Measurements from ENCODE around the gene SLC47A2. TPM values are rescaled to one million over a fixed set of nuclear protein-coding genes. Genes with fewer than 3 reads are reported as not detected.

Gene SLC47A2
- total and polyA plus RNA-seq, 4 donors = 0.02 to 0.18 (median 0.06) TPM; not detected in 1

DNA sequence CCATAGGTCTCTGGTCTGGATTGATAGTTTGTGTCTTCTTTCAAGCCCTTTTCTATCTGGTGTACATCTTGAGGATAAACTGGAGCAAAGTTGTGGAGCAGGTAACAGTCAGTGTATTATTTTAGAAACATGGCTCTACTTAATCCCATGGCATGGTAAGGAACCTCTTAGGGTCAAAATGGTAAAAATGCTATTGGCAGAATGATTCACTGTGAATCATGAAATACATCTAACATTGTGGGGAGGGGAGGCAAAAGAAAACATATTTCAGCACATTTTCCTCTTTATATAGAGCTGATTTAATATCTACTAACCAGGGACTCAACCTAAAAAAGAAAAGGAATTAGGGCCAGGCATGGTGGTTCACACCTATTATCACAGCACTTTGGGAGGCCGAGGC lies 85.7 kb downstream of the SLC47A2 start:
- TF ChIP-seq, protein P1, sequence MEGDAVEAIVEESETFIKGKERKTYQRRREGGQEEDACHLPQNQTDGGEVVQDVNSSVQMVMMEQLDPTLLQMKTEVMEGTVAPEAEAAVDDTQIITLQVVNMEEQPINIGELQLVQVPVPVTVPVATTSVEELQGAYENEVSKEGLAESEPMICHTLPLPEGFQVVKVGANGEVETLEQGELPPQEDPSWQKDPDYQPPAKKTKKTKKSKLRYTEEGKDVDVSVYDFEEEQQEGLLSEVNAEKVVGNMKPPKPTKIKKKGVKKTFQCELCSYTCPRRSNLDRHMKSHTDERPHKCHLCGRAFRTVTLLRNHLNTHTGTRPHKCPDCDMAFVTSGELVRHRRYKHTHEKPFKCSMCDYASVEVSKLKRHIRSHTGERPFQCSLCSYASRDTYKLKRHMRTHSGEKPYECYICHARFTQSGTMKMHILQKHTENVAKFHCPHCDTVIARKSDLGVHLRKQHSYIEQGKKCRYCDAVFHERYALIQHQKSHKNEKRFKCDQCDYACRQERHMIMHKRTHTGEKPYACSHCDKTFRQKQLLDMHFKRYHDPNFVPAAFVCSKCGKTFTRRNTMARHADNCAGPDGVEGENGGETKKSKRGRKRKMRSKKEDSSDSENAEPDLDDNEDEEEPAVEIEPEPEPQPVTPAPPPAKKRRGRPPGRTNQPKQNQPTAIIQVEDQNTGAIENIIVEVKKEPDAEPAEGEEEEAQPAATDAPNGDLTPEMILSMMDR (IDR thresholded peaks at IDR 0.05; ENCODE audit: control extremely low read depth, extremely low read depth) = no peak
- Histone ChIP-seq H3K9me3 (ENCODE audit: control insufficient read depth in 4 of 4, insufficient read depth in 3 of 4, low read length in 3 of 4) (no peaks in the 10 kb centered on the region), H3K4me1 (ENCODE audit: control insufficient read depth in 5 of 5, insufficient read depth in 5 of 5, low read length in 5 of 5) (no peaks in the 10 kb centered on the region), H3K9ac (ENCODE audit: insufficient read depth in 1 of 2, low read length in 2 of 2) (no peak overlapping the region), H3K36me3 (ENCODE audit: control insufficient read depth in 4 of 4, insufficient read depth in 4 of 4, low read length in 4 of 4) (no peaks in the 10 kb centered on the region), H3K4me3 (no peak overlapping the region), H3K27ac (ENCODE audit: low read depth in 1 of 2, low read length in 1 of 2) (no peak overlapping the region), H3K27me3 (ENCODE audit: control insufficient read depth in 3 of 3, insufficient read depth in 3 of 3, low read length in 2 of 3) (peaks cover 0 to 4% (median 0%) of the 10 kb centered on the region in 3 donors)
- DNase-seq = no peak
- WGBS, 2 donors = 87 to 91% methylated on average over 1 of the region's 1 CpG
- ATAC-seq (ENCODE audit: insufficient read depth, low FRiP score) = no peak

- WGBS, 2 donors = 75 to 87% methylated on average over 4 of the region's 4 CpGs
- no peak overlapping the region for H3K9ac ChIP-seq (ENCODE audit: insufficient read depth in 1 of 2, low read length in 2 of 2)
- no peak overlapping the region for H3K27ac ChIP-seq (ENCODE audit: low read depth in 1 of 2, low read length in 1 of 2)
- DNase-seq = no peak
- TF ChIP-seq, protein P1 (IDR thresholded peaks at IDR 0.05; ENCODE audit: control extremely low read depth, extremely low read depth) = no peak
- no peaks in the 10 kb centered on the region for H3K36me3 ChIP-seq (ENCODE audit: control insufficient read depth in 4 of 4, insufficient read depth in 4 of 4, low read length in 4 of 4)
- ATAC-seq (ENCODE audit: insufficient read depth, low FRiP score) = no peak
- H3K4me1 ChIP-seq (ENCODE audit: control insufficient read depth in 5 of 5, insufficient read depth in 5 of 5, low read length in 5 of 5) = no peaks in the 10 kb centered on the region
- H3K4me3 ChIP-seq = no peak overlapping the region
- H3K27me3 ChIP-seq (ENCODE audit: control insufficient read depth in 3 of 3, insufficient read depth in 3 of 3, low read length in 2 of 3) = peaks cover 0 to 4% (median 0%) of the 10 kb centered on the region in 3 donors
- H3K9me3 ChIP-seq (ENCODE audit: control insufficient read depth in 4 of 4, insufficient read depth in 3 of 4, low read length in 3 of 4) = no peaks in the 10 kb centered on the region
Measured at GRCh38 chr17:19630035-19630434, 86.3 kb downstream of the SLC47A2 start.

DNA sequence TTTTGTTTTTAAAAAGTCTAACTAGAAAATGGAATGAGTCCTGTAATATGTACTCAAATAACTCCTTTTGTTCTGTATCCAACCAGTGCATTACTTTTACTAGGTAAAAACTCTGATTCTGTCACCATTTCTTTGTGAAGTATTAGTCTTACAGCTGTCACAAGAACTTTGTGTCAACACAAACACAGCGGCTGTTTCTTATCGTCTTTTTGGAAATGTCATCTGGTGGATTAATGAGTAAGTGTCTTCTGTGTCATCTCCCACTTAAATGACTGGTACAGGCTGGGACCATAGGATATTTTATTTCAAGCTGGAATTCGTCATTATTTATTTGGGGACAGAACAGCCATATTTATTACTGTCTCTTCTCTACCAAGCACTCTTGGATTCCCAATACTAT lies 86.9 kb downstream of the SLC47A2 start:
- DNase-seq (no peak), ATAC-seq (ENCODE audit: insufficient read depth, low FRiP score) (no peak)
- Histone ChIP-seq H3K4me1 (ENCODE audit: control insufficient read depth in 5 of 5, insufficient read depth in 5 of 5, low read length in 5 of 5) (no peaks in the 10 kb centered on the region), H3K36me3 (ENCODE audit: control insufficient read depth in 4 of 4, insufficient read depth in 4 of 4, low read length in 4 of 4) (no peaks in the 10 kb centered on the region), H3K4me3 (no peak overlapping the region), H3K27ac (ENCODE audit: low read depth in 1 of 2, low read length in 1 of 2) (no peak overlapping the region), H3K27me3 (ENCODE audit: control insufficient read depth in 3 of 3, insufficient read depth in 3 of 3, low read length in 2 of 3) (peaks cover 0 to 4% (median 0%) of the 10 kb centered on the region in 3 donors), H3K9ac (ENCODE audit: insufficient read depth in 1 of 2, low read length in 2 of 2) (no peak overlapping the region), H3K9me3 (ENCODE audit: control insufficient read depth in 4 of 4, insufficient read depth in 3 of 4, low read length in 3 of 4) (no peaks in the 10 kb centered on the region)
- WGBS, 2 donors = 61 to 79% methylated on average over 3 of the region's 3 CpGs
- TF ChIP-seq, protein P1 (IDR thresholded peaks at IDR 0.05; ENCODE audit: control extremely low read depth, extremely low read depth) = no peak

Small RNA genes within 50 kb of the gene (small RNA-seq; reads per million reads assigned to genes)
- gene RF00322 (ENCODE audit: low replicate concordance) = not detected

Other genes with a start within 250 kb of the SLC47A2 start
- gene SLC47A1, start 182.7 kb downstream of the SLC47A2 start, total RNA-seq = 1 to 10 TPM in 1 of 2 donors, under 1 TPM in 1; 0.74 to 9.4 TPM
- 1 to 10 TPM; 1.8 to 2.8 TPM for gene SLC47A1, start 182.7 kb downstream of the SLC47A2 start, polyA plus RNA-seq
- 100 to 1,000 TPM in 1 of 2 donors, 10 to 100 TPM in 1; 99.2 to 107 TPM for gene ALDH3A2, start 67.8 kb downstream of the SLC47A2 start, total RNA-seq
- 10 to 100 TPM; 50.7 to 59.4 TPM for gene ALDH3A2, start 67.8 kb downstream of the SLC47A2 start, polyA plus RNA-seq
- gene ALDH3A1, start 31.7 kb upstream of the SLC47A2 start, total RNA-seq = 1 to 10 TPM; 1.5 to 5.6 TPM
- gene ALDH3A1, start 31.7 kb upstream of the SLC47A2 start, polyA plus RNA-seq = 10 to 100 TPM; 21.6 to 44.2 TPM
- gene ULK2, start 151.4 kb upstream of the SLC47A2 start, total RNA-seq = 10 to 100 TPM; 22.7 to 61.4 TPM
- 10 to 100 TPM in 1 of 2 donors, 1 to 10 TPM in 1; 5.8 to 10.3 TPM for gene ULK2, start 151.4 kb upstream of the SLC47A2 start, polyA plus RNA-seq